HG03442 (cell line): ENCODE data around the gene SPON1.
"Not testable (repeated sequence)": the region's sequence is repeated elsewhere in the genome, so short reads cannot be mapped to it uniquely, and the experiment has no call there.

Experiments used
- ATAC-seq: cut with Tn5 transposase; IDR thresholded peaks from one replicate; pipeline ENCODE4 v1.9.1; 2021; ENCODE audit warnings: mild to moderate bottlenecking, moderate library complexity; ENCODE audit not compliant: unreplicated experiment

The SPON1 gene

DNA sequence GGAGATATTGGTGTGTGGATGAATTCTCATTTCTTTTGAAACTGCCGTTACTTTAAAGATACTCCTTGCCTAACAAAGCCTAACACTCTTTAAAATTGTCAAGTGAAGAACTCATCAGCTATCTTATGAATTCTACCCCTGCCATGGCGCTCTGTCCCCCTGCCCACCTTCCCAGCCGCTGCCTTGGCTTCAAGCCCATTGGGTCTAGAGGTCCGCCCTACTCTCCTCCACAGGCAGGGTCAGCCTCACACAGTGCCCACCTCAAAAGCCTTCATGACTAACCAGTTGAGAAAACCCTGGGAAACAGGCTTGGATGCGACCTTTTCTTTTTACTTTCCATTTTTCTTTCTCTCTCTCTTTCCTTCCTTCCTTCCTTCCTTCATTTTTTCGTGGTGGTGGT, 267.9 kb downstream of the SPON1 start:
- ATAC-seq = no peak

DNA sequence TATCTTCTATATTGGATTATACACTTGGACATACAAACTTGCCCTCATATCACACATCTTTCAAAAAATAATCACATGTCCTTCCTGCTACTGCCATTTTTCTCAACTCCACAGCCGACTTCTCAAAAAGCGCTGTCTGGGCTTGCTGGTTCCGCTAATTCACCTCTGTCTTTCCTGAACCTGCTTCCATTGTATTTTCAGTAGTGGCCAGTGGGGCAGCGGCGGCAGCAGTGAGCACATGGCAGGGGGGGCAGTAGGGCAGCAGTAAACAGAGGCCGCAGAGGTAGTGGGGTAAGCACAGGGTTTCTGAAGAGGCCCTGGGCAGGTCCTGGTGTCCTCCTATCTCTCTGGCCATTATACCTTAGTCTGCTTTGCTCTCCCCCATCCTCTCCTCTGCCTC, 270.1 kb downstream of the SPON1 start:
- ATAC-seq = no peak

DNA sequence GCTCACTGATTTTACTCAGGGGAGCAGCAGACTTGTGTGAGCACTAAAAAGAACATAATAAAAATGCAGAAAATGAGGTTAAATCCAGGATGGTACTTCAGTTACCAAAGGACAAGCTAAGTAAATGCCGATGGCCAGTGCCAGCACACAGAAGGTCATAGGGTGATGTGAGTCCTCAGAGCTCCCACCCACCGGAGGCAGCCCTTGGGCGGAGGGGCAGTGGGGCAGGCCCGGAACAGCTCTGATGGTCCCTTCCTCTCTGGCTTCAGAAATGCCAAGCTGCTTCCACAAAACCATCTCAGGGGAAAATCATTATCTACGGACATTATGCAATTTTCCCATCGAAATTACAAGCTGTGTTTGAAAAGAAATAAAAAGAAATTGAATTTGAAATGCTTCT, 271.9 kb downstream of the SPON1 start:
- ATAC-seq = no peak

DNA sequence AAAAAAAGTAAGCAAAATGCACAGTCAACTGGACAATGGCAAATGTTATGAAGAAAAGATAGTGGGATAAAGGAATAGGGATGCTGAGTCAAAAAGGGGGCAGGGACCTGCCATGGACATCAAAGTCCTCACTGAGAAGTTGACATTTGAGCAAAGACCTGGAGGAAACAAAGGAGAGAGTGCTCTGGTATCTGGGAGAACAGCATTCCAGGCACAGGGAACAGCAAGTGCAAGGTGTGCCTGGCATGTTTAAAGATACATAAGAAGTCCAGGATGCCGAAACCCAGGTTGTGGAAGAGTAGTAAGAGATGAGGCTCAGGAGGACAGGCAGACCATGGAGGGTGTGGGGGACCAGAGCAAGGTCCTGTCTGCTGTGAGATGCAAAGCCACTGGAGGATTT, 273.2 kb downstream of the SPON1 start:
- no peak for ATAC-seq

DNA sequence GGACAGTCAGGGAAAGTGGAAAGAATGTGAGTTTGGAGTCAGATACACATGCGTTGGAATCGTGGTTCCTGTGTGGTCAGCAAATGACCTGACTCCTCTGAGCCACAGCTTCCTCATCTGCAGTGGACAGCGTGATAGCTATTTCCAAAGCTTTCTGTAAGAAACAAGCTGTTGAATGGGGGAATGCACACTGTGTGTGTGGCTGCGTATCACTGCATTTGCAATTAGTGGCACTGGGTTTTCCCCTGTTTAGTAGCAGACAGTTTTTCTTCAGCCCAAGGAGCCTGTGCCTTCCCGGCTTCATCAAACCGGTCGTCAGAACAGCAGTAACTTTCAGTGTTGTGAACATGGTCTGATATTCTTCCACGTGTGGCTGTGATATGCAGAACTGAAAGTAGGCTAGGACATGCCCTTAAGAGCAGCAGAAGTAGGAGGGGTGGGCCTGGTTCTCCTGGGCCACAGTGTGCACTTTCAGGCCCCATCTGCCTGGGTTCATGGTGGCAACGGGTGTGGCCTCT, 275.0 kb downstream of the SPON1 start:
- ATAC-seq = peak; percentile 95

DNA sequence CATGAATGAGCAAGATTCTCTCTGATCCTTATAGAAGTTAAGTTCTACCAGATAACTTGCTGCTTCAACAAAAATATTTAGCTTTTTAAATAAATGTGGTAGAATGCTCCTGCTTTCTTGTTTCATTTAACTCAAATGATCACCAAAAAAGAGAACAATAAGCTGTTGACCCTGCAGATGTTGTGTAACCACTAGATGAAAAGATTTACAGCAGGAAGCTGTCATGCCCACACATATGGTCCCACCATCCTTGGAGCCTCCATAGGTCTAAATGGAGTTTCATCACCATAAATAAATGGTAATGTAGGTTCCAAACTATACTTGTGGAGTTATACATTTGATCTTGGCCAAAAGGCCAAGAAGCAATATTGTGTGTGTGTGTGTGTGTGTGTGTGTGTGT, 277.7 kb downstream of the SPON1 start:
- ATAC-seq = no peak

DNA sequence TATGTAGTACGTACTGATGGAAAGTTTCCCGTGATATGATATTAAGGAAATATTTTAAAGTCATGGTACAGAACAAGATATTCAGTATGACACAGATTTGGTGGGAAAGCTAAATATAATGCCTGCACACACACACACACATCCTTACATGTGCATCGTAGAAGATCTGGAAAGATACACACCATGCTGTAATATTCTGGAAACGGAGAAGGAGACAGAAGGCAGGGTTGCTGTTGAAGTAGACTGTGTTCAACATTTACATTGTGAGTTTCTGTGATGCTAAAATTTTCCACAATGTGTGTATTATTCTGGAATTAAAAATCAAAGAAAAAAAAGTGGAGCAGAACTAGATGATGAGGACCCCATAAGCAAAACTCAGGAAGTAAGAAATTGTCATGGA, 278.4 kb downstream of the SPON1 start:
- ATAC-seq = no peak

DNA sequence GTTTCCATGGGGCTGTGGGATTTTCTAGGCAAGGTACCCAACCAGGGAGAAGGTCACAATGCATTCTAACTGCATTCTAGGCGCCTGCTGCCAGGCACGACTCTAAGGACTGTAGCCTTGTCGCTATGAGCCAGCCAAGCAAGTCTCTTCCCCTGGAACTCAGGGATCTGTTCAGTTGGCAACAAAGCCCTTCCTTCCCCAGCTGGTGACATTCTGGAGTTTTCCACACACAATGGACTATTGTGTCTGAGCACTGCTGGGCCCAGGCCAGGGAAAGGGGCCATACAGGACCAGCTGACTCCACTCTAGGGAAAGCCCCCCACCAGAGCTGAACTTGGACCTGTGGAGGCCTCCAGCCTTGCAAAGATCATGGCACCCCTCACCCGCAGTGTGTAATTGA, 279.7 kb downstream of the SPON1 start:
- ATAC-seq = no peak

DNA sequence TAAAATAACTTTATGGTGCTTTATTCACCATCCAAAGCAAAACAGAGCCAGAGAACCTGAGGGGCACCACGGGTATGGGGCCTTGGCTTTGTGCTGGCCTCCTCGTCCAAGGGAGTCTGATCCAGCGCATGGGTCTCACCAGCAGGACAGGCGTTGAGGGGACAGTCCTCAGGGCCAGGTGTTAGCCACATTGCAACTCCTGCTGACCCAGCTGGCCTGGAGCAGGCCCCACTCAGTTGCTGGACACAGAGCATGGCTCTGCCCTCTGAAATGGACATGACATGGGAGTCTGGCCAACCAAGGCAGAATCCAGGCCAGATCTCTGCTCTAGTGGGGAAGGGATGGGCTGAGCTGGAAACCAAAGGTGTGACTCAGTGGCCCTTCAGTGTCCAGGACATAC, 280.2 kb downstream of the SPON1 start:
- ATAC-seq = no peak

DNA sequence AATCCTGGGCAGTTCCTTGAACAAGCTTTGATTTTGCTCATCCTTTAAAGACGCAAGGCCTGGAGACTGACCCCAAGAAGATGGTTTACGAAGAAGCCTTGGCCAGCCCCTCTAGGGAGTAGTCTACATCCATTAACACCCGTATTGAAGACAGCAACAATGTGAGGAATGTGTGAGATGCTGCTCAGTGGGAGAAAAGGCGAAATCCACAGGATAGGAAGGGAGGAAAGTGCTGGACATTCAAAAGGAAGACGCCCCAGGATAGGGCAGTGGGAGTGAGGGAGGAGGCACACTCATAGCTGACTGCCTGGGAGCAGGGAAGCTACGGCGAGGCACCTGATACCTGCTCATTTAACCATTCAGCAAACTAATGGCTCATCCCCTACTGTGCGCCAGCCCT, 282.4 kb downstream of the SPON1 start:
- ATAC-seq = no peak

DNA sequence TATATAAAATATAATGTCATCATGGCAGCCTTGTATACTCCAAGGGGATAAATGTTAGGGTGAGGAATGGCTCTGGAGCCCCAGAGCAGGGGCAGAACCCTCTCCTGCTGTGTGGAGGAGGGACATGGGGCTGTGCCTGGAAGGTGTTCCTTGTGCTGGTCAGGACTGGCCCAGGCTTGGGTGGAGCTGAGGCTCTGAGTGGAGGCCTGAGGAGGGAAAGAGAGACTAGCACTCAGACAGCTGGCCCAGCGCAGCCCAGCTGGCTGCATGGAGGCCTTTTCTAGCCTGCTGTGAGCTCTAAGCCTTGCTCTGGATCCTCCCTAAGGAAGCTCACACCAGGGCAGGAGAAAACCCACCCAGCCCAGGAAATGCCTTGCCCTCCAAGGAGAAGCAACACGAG, 282.9 kb downstream of the SPON1 start:
- ATAC-seq = no peak

DNA sequence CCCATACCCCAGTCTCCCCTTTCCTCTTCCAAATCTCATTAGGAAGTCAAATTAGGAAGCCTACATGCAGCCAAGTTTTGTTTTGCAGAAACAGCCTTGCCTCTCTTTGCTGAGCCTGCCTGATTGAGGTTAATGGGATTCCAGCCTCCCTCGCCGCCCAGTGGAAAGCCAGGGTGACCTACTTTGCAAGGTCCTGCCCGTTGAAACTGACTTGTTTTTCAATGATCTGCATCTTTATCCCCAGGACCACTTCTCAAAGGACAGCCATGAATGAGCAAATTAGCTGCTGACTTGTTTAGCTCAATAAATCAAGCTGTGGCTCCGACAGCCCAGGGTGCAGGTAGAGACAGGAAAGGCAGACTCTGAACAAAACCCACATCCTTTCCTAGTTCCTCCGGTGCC, 286.1 kb downstream of the SPON1 start:
- no peak for ATAC-seq

DNA sequence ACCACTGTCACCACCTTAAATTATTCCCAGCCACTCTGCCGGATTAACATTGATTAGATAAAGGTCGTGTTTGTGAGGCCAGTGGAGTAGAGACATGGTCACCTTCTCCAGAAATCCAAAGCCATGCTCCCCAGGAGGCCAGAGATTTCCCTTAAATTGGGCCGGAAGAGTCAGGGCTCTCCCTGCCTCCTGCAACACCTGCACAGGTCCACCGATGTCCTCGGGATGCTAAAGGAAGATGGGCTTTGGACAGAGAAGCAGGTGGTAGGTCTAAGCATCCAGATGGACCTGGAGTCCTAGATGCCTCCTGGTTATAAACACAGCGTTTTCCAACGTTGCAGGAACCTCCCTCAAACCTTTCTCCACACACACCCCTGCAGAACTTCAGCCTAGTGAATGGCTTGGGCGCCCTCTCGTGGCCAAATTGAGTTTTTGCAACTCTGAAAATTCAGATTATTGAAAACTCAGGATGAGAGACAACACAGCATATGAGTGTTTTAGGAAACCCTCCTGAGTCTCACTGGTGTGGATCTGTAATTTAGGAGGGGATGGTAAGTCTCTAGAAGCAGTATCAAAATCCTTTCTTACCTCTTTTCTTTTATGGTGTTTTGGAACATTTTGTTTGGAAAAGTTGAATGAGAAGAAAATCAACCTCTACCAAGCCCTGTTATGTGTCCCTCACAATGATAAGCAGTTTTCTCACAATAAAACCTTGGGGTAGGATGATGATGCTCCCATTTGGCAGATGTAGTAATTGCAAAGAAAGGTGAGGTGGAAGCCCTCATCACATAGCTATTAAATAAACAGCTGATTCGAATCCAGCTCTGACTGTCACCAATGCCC, 286.8 kb downstream of the SPON1 start:
- no peak for ATAC-seq

DNA sequence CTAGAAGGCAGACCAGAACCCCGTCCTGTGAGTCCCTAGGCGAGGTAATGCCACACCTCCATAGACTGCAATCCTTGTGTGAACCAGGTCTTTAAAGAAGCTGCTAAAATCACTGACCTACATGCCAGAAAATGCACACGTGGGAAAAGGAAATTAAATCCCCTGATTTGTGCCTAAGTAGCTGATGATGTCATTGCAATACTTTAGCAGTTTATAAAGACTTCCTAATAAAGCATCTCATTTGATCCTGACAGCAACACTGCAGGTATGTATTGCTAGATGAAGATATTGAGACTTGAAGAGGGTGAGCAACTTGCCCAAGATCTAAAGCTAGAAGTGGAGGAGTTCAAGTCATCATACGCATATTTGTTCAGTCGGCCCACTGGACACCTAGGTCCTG, 289.2 kb downstream of the SPON1 start:
- ATAC-seq = no peak

DNA sequence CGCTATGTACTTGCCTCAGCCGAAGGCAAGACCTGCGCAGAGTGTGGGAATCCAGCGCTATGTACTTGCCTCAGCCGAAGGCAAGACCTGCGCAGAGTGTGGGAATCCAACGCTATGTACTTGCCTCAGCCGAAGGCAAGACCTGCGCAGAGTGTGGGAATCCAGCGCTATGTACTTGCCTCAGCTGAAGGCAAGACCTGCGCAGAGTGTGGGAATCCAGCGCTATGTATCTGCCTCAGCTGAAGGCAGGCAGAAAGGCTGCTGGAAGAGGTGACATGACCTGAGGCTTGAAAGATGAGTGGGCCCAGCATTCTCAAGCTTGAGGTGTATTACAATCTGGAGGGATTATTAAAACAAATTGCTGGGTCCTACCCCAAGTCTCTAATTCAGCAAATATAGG, 290.0 kb downstream of the SPON1 start:
- not testable (repeated sequence) for ATAC-seq

DNA sequence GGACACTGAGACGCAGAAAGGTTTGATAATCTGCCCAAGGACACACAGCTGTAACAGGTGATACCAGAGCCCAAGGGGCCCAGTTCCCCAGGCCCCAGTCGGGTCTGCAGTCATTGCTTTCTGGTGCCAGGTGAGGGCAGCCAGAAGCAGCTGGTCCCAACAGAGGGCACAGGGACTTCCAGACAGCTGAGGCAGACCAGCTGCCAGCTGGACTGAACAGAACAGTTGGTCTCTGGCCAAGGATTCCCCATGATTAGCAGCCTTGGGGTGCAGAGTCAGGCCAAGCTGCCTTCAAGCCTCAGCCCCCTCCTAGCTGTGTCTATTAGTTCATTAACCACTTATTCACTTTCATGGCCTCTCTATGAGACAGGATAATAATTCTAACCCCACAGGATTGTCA, 290.9 kb downstream of the SPON1 start:
- ATAC-seq = no peak

DNA sequence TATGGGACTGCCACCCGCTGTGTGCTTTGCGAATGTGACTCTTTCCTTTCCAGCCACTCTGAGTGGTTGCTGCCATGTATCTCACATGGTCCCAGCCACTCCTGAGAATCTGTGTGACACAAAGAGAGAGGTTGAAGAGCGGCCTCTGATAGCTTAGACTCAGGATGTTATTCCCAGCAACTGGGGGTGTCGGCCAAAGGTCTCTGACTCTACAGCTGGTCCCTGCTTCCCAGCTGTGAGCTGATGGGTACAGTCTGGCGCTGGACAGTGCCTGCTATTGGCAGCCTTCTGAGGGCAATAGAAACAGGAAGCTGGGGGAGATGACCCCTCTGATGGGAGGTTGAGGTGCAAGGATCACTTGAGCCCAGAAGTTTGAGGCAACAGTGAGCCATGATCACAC, 291.3 kb downstream of the SPON1 start:
- no peak for ATAC-seq

DNA sequence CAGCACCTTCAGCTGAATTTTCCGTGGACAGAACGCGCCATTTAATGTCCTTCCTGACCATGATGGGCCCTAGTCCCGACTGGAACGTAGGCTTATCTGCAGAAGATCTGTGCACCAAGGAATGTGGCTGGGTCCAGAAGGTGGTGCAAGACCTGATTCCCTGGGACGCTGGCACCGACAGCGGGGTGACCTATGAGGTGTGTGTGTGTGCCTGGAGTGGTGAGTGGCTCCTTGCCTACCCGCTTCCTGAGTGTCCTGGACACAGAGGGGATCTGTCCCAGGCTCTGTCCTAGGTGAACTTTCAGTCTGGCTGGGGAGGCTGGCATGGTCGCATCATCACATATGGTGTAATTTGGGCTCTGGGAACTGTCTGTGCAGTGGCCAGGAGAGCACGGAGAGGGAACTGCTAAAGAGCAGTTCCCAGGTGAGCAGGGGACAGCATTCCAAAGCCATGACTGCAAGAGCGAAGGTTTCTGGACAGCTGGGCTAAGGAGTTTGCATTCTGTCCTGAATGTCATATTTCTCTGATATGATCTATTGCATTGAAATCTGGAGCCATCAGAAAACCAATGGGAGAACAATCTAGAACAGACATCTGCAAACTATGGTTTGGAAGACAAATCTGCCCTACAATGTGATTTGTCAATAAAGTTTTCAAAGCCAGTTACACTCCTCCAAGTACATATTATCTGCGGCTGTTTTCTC, 292.2 kb downstream of the SPON1 start:
- ATAC-seq = no peak

DNA sequence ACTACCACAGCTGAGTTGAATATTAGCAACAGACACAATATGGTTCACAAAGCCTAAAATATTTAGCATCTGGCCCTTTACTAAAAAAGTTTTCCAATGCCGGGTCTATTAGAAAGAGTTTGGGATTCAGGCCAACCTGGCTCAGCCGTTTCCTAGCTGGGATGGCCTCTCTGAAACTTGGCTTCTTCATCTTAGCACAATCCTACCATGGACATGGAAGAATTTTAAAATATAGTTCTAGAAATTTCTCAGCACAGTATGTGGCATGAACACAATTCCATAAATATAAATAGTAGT, 292.7 kb downstream of the SPON1 start:
- no peak for ATAC-seq

DNA sequence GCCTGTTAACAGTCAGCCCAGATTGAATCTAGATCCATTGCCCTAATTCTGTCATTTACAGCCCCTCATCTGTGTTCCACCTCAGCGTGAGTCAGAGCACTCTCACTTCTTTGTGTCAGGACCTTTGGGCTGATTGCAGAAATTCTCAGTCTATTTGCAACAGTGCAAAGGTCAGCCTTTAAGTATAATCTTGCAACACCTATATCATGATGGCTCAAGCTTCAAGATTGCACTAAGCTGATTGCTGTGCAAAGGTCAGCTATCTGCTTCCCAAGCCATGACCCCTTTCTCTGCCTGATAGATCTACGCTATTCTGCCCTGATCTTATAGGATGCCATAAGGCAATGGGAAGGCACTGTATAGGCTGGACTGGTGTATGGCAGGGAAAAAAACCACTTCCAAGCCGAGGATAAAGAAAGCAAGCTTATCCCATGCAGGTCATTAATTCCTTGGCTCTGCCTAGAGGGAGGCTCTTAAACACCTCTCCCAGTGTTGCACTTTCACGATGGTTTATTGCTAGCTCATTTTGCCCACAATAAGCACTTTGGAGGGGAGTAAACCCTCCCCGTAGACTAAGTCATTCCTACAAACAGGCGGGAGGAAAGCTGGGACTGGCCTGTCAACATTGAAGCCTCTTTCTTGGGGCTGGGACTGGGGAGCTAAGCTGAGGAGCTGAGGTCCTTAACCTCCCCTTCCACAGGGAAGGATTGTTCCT, 295.9 kb downstream of the SPON1 start:
- no peak for ATAC-seq

DNA sequence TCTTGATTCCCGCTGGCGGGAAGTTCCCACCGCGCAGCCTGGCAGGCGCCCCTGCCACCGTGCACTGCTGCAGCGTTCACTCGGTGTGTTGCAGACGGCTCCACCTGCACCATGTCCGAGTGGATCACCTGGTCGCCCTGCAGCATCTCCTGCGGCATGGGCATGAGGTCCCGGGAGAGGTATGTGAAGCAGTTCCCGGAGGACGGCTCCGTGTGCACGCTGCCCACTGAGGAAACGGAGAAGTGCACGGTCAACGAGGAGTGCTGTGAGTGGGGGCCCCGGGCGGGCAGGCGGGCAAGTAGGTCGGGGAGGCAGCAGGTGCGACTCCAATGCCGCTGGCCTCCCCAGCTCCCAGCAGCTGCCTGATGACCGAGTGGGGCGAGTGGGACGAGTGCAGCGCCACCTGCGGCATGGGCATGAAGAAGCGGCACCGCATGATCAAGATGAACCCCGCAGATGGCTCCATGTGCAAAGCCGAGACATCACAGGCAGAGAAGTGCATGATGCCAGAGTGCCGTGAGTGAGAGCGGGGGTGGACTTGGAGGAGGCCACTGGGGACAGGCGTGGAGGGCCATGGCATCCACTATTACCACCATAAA, 296.8 kb downstream of the SPON1 start:
- ATAC-seq = no peak

DNA sequence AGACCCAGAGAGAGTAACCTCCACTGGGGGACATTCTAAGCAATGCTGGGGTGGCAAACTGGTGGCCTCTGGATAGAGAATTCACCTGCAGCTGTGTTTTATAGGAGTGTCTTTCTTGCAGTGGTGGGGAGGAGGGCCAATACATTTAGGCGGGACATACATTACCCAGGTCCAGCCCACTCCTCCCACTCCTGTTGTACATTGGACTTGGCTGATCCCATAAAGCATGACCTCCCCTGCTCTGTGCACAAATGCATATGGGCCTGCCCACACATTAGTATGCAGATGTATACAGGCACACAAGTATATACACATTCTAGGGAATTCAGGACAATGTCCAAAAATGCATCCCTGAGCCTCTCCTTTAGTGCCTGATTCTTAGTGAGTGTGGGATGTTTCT, 297.4 kb downstream of the SPON1 start:
- no peak for ATAC-seq
